SHP77 treated with DMSO at 0.1 percent for 48 hours (cell line): Measurements from ENCODE around the gene CLSTN1.
"Not testable (repeated sequence)": the region's sequence is repeated elsewhere in the genome, so short reads cannot be mapped to it uniquely, and the experiment has no call there.

Source experiments
- DNase-seq: peaks from one replicate; lab custom pipeline; 2025; lab: John Stamatoyannopoulos, UW

CLSTN1 gene

DNA sequence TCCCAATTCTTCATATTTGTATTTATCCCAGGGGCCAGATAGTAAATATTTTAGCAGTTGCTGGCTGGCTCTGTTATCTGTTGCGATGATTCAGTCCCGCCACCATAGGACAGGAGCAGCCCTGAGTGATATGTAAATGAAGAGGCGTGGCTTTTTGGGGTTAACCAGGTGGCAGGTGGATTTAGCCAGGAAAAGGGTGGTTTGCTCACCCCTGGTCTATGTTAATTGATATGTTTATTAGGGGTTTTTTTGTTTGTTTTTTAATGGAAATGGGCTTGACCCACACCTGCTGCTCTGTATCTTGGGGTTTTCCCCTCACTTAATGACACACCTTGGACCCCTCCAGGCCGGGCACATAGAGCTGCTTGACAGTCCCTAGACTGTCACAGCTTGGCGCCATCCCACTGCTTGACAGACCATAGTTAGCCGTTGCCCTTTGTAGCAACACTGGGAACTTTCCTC lies 109.5 kb downstream of the CLSTN1 start:
- DNase-seq: no peak

DNA sequence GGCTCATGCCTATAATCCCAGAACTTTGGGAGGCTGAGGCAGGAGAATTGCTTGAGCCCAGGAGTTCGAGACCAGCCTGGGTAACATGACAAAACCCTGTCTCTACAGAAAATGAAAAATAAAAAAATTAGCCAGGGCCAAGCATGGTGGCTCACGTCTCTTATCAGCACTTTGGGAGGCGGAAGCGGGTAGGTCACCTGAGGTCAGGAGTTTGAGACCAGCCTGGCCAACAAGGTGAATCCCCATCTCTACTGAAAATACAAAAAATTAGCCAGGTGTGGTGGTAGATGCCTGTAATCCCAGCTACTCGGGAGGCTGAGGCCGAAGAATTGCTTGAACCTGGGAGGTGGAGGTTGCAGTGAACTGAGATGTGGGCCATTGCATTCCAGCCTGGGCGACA lies 111.0 kb downstream of the CLSTN1 start:
- not testable (repeated sequence) for DNase-seq

DNA sequence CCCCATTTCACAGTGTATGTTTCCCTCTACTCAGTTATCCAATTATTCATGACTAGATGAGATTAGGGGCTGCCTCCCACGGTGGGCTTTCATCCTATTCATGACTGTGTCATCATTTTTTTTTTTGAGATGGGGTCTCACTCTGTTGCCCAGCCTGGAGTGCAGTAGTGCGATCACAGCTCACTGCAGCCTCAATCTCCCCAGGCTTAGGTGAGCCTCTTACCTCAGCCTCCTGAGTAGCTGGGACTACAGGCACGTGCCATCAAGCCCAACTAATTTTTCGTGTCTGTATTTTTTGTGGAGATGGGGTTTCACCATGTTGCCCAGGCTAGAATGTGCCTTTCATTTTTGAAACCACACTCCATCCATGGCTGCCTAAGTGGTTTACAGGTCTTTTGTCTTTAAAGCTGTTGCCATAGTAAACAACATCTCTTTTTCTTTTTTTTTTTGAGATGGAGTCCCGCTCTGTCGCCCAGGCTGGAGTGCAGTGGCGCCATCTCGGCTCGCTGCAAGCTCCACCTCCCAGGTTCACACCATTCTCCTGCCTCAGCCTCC lies 112.2 kb downstream of the CLSTN1 start:
- no peak for DNase-seq

DNA sequence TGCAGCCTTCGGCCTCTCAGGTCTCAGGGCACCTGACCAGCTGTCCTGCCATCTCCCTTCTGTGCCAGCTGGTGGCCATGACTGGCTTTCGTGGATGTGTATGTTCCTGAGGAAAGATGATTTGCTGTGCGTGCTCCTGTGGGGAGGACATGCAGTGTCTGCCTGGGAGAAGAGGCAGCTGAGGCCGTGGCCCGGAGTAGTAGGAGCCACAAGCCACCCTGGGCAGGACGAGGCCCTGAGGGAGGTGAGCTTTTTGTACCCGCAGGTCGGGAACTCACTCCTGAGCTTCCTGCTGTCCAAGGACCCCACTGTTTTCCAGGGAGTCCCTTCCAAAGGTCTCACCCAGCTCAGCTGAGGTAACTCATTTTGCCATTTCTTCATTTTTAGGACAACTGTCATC lies 113.7 kb downstream of the CLSTN1 start:
- no peak for DNase-seq

DNA sequence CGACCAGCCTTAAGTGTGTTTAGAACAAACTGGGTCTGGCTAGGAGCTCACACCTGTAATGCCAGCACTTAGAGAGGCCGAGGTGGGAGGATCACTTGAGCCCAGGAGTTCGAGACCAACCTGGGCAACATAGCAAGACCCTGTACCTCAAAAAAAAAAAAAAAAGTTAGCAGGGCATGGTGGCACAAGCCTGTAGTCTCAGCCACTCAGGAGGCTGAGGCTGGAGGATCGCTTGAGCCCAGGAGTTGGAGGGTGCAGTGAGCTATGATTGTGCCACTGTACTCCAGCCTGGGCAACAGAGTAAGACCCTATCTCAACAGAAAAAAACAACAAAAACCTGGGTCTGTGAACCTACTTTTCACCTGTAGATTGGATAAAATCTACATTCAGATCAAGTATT lies 117.6 kb downstream of the CLSTN1 start:
- DNase-seq: no peak

DNA sequence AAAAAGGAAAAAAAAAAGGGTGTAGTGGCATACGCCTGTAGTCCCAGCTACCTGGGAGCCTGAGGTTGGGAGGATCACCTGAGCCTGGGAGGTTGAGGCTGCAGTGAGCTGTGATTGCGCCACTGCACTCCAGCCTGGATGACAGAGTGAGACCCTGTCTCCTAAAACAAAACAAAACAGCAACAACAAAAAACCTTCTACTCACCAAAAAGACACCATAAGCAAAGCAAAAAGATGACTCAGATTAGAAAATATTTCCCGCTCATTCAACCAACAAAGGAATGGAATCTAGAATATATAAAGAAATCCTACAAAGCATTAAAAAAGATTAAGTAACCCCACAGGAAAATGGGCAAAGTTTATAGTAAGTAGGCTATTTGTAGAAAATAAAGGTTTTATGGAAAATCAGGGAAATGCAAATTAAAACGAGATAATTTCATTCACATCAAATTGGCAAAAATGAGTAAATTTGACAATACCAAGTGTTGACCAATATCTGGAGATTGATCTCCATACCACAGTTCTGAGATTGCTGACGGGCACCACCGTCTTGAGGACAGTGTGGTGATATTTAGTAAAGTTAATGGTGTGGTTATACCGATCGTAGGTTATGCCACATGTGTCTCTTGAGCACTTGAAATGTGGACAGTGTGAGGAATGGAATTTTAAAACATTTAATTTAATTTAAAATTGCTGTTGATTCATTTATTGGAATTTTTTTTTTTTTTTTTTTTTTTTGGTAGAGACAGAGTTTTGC lies 118.2 kb downstream of the CLSTN1 start:
- no peak for DNase-seq

DNA sequence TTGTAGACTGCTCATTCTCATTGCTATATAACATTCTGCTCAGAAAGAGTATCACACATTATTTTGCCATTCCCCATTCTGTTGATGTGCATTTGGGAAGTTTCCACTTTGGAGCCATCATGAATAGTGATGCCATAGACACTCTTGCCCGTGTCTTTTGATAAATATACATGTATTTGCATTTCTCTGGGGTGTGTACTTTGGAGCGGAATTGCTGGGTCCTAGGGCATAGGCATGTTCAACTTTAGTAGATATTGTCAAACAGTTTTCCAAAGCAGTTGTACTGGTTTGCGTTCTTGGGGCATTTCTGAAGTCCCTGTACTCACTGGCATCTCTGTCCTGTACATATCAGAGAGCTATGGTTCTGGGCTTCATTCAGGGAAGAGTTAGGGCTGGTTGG lies 120.1 kb downstream of the CLSTN1 start:
- no peak for DNase-seq

DNA sequence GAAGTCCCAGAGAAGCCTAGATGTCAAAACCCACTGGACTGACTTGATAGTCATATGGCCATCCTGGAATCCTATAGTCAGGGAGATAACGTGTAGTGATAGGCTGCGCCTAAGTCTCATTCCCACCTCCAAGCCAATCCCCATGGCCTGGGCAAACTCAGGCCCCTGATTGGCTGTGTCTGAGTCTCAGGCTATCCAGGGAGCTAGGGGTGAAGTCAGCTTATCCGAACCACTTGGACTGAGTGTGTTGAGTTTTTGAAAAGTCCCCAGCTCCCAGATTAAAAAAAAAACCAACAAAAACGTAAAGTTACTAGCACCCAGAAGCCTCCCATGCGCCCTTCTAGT lies 120.6 kb downstream of the CLSTN1 start:
- DNase-seq: no peak

DNA sequence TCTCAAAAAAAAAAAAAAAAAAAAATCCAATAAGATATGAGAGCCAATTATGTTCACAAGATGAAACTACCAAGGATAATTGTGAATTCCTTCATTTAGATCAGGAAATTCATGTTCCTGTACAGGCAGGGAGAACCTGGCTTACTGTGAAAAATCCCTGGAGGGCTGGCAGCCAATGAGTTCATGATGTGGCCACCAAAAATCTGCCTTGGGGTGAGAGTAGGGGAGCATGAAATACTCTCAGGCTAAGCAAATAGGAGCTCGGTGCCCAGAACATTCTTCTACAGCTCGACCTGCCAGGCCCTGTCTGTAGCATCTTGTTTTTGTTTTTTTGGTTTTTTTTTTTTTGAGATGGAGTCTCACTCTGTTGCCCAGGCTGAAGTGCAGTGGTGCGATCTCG lies 122.1 kb downstream of the CLSTN1 start:
- DNase-seq: no peak

DNA sequence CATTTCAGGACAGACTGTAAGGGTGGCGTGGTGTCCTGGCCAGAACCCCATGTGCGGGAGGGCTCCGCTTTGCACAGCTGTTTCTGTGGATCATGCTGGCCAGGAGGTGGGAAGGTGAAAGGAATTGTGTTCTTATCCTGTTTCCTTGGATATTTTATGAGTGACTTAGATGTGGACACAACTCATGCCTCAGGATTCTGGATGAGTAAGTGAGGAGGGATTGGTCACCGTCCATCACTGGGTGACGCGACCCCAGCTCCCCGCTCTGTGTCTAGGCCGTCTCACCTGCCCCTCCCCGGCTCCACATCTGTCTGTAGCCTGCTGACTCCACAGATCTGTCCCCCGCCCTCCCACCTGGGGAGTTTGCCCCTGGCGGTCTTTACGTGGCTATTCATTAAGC lies 123.4 kb downstream of the CLSTN1 start:
- DNase-seq: no peak

DNA sequence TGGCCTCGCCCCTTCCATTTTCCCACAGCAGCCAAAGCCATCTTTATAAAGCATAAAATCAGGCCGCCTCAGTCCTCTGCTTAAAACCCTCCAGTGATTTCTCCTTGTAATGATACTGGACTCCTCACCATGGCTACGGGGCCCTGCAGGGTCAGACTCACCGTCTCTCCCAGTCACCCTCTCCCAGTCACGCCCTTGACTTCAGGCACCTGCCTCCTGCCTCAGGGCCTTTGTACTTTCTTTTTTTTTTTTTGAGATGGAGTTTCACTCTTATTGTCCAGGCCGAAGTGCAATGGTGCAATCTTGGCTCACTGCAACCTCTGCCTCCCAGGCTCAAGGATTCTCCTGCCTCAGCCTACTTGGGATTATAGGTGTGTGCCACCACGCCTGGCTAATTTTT lies 124.4 kb downstream of the CLSTN1 start:
- no peak for DNase-seq

DNA sequence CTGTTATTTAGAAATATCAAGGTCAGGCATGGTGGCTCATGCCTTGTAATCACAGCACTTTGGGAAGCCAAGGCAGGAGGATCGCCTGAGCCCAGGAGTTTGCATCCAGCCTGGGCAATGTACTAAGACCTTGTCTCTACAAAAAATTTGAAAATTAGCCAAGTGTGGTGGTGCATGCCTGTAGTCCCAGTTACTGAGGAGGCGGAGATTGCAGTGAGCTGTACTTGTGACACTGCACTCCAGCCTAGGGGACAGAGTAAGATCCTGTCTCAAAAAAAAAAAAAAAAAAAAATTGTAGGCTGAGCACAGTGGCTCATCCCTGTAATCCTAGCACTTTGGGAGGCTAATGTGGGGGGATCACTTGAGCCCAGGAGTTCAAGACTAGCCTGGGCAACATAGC lies 127.0 kb downstream of the CLSTN1 start:
- DNase-seq: no peak

DNA sequence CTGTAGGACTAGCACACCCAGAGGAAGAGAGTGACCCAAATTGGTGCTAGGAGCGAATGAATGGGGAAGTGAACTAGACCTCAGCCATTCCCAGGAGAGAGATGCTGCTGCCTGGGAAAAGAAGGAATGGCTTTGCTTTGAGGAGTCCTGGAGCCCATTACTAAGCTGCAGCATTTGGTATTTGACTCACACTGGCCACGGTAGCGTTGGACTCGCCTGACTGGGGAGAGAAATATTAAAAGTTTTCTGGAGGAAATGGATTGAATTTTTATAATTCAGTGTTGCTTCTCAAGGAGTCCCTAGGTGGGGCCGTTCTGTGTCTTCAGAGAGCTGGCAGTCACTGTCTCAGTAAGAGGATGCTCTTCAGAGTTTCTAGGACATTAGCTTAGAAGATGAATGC lies 132.1 kb downstream of the CLSTN1 start:
- no peak for DNase-seq

DNA sequence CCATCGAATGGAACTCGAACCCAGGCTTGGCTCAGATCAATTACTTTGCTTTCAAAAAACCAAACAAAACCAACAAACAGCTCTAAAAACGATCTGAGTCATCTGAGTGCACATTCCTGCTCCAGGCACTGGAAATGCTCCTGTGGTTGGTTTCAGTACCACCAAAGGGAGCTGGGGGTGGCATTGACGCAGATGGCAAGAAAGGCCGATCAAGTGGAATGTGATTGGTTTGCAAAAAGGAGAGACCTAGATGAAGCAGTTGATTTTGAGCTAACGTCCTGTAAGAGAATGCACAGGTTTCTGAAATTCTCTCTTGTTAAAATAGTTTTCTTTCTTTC lies 132.7 kb downstream of the CLSTN1 start:
- no peak for DNase-seq

DNA sequence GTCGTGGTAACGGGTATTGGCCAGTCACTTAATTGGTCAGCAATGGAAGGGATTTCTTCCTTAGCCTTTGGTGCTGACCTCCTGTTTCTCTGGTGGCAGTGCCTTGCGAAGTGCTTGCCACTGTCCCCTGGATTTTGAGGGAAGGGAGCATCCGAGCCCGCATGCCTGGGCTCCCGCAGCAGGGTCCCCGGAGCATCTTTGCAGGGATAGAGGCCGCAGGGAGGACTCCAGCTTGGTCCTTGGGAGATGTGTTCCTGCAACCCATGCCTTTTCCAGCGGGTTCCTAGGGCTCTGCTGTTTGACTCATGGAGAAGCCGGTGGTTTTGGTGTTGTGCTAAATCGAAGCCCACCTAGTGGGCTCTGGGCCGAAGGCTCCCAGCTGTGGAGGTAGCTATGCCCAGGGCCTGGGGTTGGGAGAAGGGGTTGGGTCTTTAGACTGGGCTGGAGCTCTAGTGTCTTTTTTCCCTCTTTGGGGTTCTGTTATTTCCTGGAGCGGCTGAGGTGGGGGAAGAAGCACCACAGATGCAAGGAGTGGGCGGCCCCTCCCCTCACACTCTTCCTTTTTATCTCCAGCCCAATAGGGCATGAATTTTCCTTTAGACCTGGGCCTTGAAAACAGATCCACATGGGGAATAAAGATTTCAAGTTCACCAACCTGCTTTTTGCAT lies 133.2 kb downstream of the CLSTN1 start:
- no peak for DNase-seq

DNA sequence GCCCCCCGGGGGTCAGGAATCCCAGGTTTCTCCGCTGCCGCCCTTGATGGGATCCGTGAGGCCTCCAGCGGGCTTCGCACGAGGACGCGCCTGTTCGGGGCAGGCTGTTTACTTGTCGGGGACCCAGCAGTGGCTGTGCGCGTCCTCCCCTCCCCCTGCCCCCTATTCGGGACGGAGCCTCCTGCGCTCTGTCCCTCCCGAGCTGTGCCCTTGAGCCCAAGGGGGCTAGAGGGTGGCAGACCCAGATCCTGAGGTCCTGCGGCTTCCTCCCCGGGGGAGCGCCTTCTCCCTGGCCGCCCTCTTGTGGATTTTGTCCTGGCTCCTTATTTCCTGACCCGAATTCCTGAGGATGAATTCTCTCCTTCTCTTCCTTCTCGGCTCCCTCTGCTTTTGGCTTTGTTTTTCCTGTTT lies 133.8 kb downstream of the CLSTN1 start:
- DNase-seq: no peak

DNA sequence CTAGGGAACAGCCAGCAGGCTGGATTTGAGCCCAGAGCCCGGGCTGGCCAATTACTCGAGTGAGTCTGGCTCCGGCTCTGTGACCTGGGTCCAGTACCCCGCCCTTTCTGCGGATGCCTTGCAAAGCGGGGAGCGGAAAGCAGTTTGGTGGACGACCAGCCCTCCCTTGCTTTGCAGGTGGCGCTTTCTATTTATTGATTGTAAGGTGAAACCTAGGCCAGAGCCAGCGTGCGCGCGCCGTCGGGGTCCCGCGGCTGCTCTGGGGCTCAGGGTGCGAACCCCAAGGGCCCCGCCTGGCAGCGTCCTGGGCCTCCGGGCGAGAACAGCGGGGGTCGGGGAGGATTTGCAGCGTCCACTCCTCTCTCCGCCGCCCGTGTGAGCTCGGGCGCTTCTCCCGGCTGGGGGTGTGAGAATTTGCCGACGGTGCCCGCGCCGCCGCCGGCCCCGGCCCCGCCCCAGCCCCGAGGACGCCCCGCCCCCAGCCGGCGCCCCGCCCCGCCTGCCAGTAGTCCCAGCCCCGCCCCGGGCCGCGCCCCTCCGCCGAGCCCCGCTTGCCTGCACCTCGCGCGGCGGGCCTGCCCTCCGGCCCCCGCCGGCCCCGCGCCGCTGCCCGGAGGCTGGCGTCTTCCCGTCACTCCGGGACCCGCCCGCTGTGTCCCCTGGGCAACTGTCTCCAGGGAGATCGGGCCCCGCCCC lies 134.6 kb downstream of the CLSTN1 start:
- DNase-seq: no peak

DNA sequence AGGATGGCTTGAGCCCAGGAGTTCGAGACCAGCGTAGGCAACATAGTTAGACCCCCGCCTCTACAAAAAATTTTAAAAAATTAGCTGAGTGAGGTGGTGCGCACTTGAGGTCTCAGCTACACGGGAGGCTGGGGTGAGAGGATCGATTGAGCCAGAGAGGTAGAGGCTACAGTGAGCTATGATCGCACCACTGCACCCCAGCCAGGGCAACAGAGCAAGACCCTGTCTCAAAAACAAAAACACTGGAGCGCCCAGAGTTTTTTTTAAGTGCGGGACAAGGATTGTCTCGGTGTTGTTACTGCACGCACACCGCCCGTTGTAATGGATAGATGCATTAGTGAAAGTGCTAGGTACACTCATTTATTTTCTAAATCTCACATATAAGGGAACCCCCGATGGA lies 135.2 kb downstream of the CLSTN1 start:
- no peak for DNase-seq

DNA sequence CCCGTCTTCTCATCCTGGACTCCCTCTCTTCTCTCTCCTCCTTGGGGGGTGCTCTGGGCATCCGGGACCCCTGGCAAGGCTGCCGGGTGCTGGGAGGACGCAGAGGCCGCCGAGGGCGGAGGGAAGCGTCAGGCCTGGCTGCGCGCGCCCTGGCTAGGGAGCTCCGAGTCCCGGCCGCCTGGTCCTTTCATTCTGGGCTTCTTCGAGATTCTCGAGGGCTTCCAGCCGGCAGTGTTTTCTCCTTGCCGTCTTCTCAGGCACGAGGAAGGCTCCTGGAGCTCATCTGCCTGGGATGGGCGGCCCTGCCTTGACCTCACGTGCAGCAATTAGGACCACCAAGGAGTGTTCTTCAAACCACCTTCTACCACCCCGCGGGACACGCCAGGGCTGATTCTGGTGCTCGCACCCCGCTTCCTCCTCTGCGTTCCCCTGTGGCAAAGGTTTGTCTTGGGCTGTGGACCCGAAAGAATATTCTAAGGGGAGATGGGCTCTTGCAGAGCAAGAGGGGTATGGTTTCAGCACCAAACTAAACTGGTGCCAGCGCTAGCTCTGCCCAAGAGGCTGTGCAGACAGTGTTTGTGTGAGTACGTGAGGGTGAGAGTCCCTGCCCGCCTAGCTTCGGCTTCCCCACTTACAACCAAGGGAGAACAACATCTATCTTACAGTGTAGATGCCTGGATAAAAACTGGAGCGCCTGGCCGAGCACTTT lies 135.7 kb downstream of the CLSTN1 start:
- DNase-seq: no peak

DNA sequence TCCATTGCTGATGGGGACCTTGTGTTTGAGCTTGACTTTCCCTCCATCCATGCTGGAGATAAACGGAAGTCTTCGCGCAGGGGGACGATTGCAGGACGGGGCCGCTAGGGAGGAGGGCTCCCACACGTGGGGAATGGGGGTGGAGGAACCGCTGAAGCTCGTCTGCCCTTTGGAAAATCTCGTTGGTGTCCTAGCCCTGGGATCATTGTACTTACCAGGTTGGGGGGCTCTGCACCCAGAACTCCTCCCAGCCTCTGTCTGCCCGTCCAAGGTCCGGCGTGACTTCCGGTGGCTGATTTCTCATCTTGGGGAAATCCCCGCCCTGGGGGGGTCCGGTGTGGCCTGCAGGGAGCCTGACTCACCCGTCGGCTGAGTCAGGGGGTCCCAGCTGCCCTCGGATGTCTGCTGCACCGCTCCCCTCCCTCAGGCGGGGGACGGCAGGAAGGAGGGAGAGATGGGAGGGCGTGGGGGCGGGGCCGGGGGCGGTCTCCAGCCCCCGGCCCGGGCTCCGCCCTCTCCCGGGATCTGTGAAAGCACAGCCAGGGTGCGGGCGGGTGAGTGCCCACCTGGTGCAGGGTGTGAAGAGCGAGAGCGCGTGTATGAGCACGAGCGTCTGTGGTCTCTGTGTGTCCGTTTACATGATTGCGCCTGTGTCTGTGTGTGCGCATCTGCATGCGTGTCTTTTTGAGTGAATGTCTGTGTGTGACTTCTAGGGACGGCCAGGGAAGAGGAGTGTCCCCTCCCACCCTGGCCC lies 136.5 kb downstream of the CLSTN1 start:
- DNase-seq: peak; percentile 8

DNA sequence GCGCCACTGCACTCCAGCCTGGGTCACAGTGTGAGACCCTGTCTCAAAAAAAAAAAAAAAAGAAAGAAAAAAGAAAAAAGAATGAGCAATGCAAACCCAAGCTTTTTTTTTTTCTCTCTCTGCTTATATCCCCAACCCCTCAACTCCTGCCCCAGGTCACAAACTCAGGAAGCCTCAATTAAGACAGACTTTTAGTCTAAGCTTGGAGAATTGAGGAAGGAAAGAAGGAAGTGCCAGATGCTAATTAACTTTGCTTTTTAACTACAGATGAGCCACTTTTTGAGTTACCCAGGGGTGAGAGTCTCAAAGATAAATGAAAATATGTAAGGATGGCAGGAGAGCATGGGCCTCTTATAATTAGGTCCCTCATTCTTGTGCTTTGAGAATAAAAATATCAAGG lies 139.0 kb downstream of the CLSTN1 start:
- no peak for DNase-seq

DNA sequence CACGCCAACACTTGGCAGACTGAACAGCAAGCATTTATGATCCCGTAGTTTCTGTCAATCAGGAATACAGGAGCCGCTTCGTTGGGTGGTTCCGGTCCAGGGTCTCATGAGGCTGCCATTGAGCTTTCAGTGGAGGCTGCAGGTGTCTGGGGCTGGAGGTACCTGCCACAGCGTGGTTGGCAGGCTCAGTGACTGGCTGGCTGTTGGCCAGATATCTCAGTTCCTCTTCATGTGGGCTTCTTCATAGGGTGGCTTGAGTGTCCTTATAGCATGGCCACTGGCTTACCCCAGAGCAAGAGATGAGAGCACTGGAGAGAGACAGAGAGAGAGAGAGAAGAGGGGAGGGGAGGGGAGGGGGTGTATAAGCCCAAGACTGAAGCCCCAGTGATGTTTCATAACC lies 142.9 kb downstream of the CLSTN1 start:
- DNase-seq: no peak
